Measurements from ENCODE around the gene GARIN5B. TPM values are rescaled to one million over a fixed set of nuclear protein-coding genes. Genes with fewer than 3 reads are reported as not detected.

Gene GARIN5B
- total and polyA plus RNA-seq, 2 of the 4 experiments (the other 2 are of a cell fraction), result not detected

DNA sequence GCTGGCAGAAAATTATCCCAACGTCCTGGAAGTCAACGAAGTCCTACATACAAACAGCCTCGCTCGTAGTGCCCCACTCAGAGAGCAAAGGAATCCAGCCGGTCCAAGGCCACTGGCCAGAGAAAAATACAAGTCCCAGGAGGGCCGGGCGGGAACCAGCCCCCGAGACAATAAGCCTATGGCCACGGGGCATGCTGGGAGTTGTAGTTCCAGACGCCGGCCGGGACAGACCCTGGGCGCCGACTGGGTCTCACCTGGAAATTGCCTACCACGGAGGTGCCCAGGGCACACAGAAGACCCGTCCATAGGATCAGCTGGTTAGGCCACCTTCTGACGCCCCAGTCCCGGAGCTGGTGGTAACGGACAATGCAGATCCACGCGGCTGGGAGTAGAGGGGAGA, 43.3 kb downstream of the GARIN5B start:
- dilution Hi-C loops (cut with HindIII; ENCODE audit: low sequenced_read_pairs, unreplicated experiment) (no loop called here), in situ Hi-C loops (cut with MboI; ENCODE audit: low sequenced_read_pairs) (no loop called here), intact Hi-C loops (cut with micrococcal nuclease) (no loop called here)
- 0 out of 2 replicates have a peak, but pooled peaks cover 1% of the 10 kb centered on the region for H3K9me3 ChIP-seq (ENCODE audit: control insufficient read depth, insufficient read depth, low read length)
- DNase-seq (peak; percentile 28), ATAC-seq (ENCODE audit: low read depth) (peak; percentile 99)
- peak overlapping the region; percentile 80 for H3K4me2 ChIP-seq (ENCODE audit: low read depth, low read length)
- H3K27me3 ChIP-seq (ENCODE audit: control insufficient read depth, insufficient read depth, low read length), result peaks cover 18% of the 10 kb centered on the region
- 0 out of 2 replicates have a peak overlapping the region, but pooled peaks have one; percentile 14 for H3K4me3 ChIP-seq (ENCODE audit: insufficient read depth, low read depth, low read length)
- no peak overlapping the region for H3K27ac ChIP-seq (ENCODE audit: insufficient read depth, low read length)
- no peak overlapping the region for H2AK5ac ChIP-seq (ENCODE audit: low read depth, low read length)
- H4K91ac ChIP-seq (ENCODE audit: insufficient read depth, low read depth, low read length), result no peak overlapping the region
- CTCF ChIA-PET, result no interaction called here
- peak overlapping the region; percentile 53; the same call in 1 of the 2 replicates for H3K4ac ChIP-seq (ENCODE audit: low read depth, low read length)
- no peak overlapping the region for H2BK15ac ChIP-seq (ENCODE audit: low read depth, low read length)
- peak overlapping the region; percentile 24; the same call in 1 of the 2 replicates for H4K5ac ChIP-seq (ENCODE audit: low read depth, low read length)
- no peak for TF ChIP-seq RFX5 (IDR thresholded peaks at IDR 0.05; ENCODE audit: low read depth, low read length)
- TF ChIP-seq MXI1 (IDR thresholded peaks at IDR 0.05; ENCODE audit: borderline replicate concordance, low read depth, low read length), result no peak
- TF ChIP-seq USF2 (IDR thresholded peaks at IDR 0.05; ENCODE audit: low read depth, low read length), result no peak
- no peak for TF ChIP-seq BHLHE40 (IDR thresholded peaks at IDR 0.05; ENCODE audit: low read depth, low read length)
- no peak for TF ChIP-seq POLR2A (IDR thresholded peaks at IDR 0.05; ENCODE audit: low read depth, low read length)
- TF ChIP-seq MAZ (IDR thresholded peaks at IDR 0.05; ENCODE audit: borderline replicate concordance, low read depth, low read length), result no peak
- TF ChIP-seq, protein P1, sequence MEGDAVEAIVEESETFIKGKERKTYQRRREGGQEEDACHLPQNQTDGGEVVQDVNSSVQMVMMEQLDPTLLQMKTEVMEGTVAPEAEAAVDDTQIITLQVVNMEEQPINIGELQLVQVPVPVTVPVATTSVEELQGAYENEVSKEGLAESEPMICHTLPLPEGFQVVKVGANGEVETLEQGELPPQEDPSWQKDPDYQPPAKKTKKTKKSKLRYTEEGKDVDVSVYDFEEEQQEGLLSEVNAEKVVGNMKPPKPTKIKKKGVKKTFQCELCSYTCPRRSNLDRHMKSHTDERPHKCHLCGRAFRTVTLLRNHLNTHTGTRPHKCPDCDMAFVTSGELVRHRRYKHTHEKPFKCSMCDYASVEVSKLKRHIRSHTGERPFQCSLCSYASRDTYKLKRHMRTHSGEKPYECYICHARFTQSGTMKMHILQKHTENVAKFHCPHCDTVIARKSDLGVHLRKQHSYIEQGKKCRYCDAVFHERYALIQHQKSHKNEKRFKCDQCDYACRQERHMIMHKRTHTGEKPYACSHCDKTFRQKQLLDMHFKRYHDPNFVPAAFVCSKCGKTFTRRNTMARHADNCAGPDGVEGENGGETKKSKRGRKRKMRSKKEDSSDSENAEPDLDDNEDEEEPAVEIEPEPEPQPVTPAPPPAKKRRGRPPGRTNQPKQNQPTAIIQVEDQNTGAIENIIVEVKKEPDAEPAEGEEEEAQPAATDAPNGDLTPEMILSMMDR (conservative IDR thresholded peaks at IDR 0.05; ENCODE audit: low read depth, low read length), result no peak
- no peak for TF ChIP-seq RCOR1 (IDR thresholded peaks at IDR 0.05; ENCODE audit: insufficient replicate concordance, low read length)
- TF ChIP-seq MAFK (IDR thresholded peaks at IDR 0.05; ENCODE audit: low read depth, low read length), result no peak
- TF ChIP-seq SMC3 (IDR thresholded peaks at IDR 0.05; ENCODE audit: low read depth, low read length), result no peak
- no peak for TF ChIP-seq NFE2L2 (IDR thresholded peaks at IDR 0.05; ENCODE audit: low read depth, low read length)
- no peak for TF ChIP-seq CHD1 (IDR thresholded peaks at IDR 0.05; ENCODE audit: low read depth, low read length)
- TF ChIP-seq RAD21 (IDR thresholded peaks at IDR 0.05; ENCODE audit: low read length), result no peak
- TF ChIP-seq CEBPB (IDR thresholded peaks at IDR 0.05; ENCODE audit: low read depth, low read length), result no peak
- TF ChIP-seq, protein P2, sequence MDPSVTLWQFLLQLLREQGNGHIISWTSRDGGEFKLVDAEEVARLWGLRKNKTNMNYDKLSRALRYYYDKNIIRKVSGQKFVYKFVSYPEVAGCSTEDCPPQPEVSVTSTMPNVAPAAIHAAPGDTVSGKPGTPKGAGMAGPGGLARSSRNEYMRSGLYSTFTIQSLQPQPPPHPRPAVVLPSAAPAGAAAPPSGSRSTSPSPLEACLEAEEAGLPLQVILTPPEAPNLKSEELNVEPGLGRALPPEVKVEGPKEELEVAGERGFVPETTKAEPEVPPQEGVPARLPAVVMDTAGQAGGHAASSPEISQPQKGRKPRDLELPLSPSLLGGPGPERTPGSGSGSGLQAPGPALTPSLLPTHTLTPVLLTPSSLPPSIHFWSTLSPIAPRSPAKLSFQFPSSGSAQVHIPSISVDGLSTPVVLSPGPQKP (IDR thresholded peaks at IDR 0.05; ENCODE audit: borderline replicate concordance, low read depth, low read length), result no peak
- no peak for TF ChIP-seq FOS (IDR thresholded peaks at IDR 0.05; ENCODE audit: low read depth, low read length)
- no peak overlapping the region for H2BK20ac ChIP-seq (ENCODE audit: low read depth, low read length)
- 0 out of 2 replicates have a peak overlapping the region, but pooled peaks have one; percentile 14 for H3K23ac ChIP-seq (ENCODE audit: low read depth, low read length)
- peak overlapping the region; percentile 91 for H2AFZ ChIP-seq (replicated peaks; ENCODE audit: low read length, poor library complexity)
- no peaks in the 10 kb centered on the region; the same call in 1 of the 2 replicates for H3K4me1 ChIP-seq (ENCODE audit: control insufficient read depth, insufficient read depth, low read length)
- POLR2A ChIA-PET (ENCODE audit: unreplicated experiment), result no interaction called here
- H2BK5ac ChIP-seq (ENCODE audit: low read depth, low read length, poor library complexity, severe bottlenecking), result no peak overlapping the region
- no peaks in the 10 kb centered on the region for H3K36me3 ChIP-seq (ENCODE audit: control insufficient read depth, insufficient read depth, low read length)
- no TSS peak for BruUV-seq (replicated peaks)
- no peak overlapping the region for H3K56ac ChIP-seq (ENCODE audit: extremely low read depth, insufficient read depth, low read length)
- no peak overlapping the region for H2BK120ac ChIP-seq (ENCODE audit: low read depth, low read length)
- H2AK9ac ChIP-seq (replicated peaks; ENCODE audit: low read depth, low read length, poor library complexity), result peak overlapping the region; percentile 48
- no peak overlapping the region; the same call in 1 of the 2 replicates for H3K9ac ChIP-seq (ENCODE audit: low read depth, low read length)
- H3K14ac ChIP-seq (replicated peaks; ENCODE audit: low read depth, low read length), result no peak overlapping the region
- H4K8ac ChIP-seq (ENCODE audit: low read depth in 2 of 2, low read length in 2 of 2), result peak overlapping the region in 1 of 2 experiments; percentile 72; a peak in 1 of 4 replicates
- H3K79me1 ChIP-seq (ENCODE audit: low read depth in 1 of 2, low read length in 2 of 2), result no peaks in the 10 kb centered on the region
- no peak overlapping the region for H3K18ac ChIP-seq (ENCODE audit: low read depth, low read length)
- H4K20me1 ChIP-seq (ENCODE audit: insufficient read depth, low read length), result no peaks in the 10 kb centered on the region
- no peaks in the 10 kb centered on the region for H3K9me1 ChIP-seq (ENCODE audit: insufficient read depth, low read length)
- 4% methylated on average over 9 of the region's 21 CpGs; no CpG with 5 or more reads in 1 of the 2 experiments for WGBS, 2 experiments (ENCODE audit: extremely low coverage in 2 of 2, insufficient read length in 1 of 2)
